GM18909 (cell line): ENCODE measurements around the gene C16orf96.

Source experiments
- ATAC-seq: cut with Tn5 transposase; IDR thresholded peaks from one replicate; pipeline ENCODE4 v1.9.1; 2021; ENCODE audit warnings: mild to moderate bottlenecking; ENCODE audit not compliant: unreplicated experiment, poor library complexity

C16orf96 gene

GRCh38 chr16:4637501-4638166, 81.5 kb downstream of the C16orf96 start:
- no peak for ATAC-seq

GRCh38 chr16:4639899-4640509, 83.9 kb downstream of the C16orf96 start:
- ATAC-seq, result no peak

GRCh38 chr16:4640572-4641305, 84.6 kb downstream of the C16orf96 start:
- ATAC-seq, result no peak

GRCh38 chr16:4641306-4641687, 85.2 kb downstream of the C16orf96 start:
- ATAC-seq, result no peak

- no peak for ATAC-seq
Observed at GRCh38 chr16:4641895-4642294, 85.8 kb downstream of the C16orf96 start.

GRCh38 chr16:4646773-4647643, 90.9 kb downstream of the C16orf96 start:
- ATAC-seq, result no peak

GRCh38 chr16:4647644-4647980, 91.5 kb downstream of the C16orf96 start:
- no peak for ATAC-seq

- no peak for ATAC-seq
Observed at GRCh38 chr16:4648917-4649316, 92.8 kb downstream of the C16orf96 start.

GRCh38 chr16:4649744-4650442, 93.8 kb downstream of the C16orf96 start:
- no peak for ATAC-seq
